ENCODE measurements around the gene WDR82. TPM values are rescaled to one million over a fixed set of nuclear protein-coding genes. Genes with fewer than 3 reads are reported as not detected.
A peak's percentile ranks its signal among the peaks of the same experiment; 100 is the strongest.

The WDR82 gene
- total RNA-seq, 1 donor from 2014 or later: 96.8 TPM

DNA sequence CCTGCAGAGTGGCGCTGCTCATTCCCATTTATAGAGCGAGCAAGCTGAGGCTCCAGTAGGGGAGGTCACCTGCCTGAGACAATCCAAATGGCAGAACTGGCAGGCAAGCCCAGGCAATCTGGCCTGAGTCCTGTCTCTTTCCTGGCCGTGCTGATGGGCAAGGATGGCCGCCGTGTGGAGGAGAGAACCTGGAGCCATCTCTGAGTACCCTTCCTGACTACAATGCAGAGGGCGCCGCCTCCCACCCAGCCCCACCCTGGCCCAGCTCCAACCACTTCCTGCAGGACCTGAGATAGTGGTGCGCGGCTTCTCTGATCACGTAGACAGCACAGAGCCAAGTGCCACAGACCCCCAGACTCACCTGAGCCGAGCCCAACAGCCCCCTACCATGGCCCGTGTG, 60.0 kb downstream of the WDR82 start:
- Mint-ChIP-seq H3K27me3 (no peaks in the 10 kb centered on the region), H3K36me3 (peaks cover 19% of the 10 kb centered on the region), H3K4me1 (ENCODE audit: unreplicated experiment) (peaks cover 12% of the 10 kb centered on the region), H3K27ac (no peak overlapping the region), H3K9me3 (no peaks in the 10 kb centered on the region), H3K4me3 (no peak overlapping the region)
- TF ChIP-seq, protein P1, sequence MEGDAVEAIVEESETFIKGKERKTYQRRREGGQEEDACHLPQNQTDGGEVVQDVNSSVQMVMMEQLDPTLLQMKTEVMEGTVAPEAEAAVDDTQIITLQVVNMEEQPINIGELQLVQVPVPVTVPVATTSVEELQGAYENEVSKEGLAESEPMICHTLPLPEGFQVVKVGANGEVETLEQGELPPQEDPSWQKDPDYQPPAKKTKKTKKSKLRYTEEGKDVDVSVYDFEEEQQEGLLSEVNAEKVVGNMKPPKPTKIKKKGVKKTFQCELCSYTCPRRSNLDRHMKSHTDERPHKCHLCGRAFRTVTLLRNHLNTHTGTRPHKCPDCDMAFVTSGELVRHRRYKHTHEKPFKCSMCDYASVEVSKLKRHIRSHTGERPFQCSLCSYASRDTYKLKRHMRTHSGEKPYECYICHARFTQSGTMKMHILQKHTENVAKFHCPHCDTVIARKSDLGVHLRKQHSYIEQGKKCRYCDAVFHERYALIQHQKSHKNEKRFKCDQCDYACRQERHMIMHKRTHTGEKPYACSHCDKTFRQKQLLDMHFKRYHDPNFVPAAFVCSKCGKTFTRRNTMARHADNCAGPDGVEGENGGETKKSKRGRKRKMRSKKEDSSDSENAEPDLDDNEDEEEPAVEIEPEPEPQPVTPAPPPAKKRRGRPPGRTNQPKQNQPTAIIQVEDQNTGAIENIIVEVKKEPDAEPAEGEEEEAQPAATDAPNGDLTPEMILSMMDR (conservative IDR thresholded peaks at IDR 0.05): no peak
- no peak for DNase-seq (ENCODE audit: extremely low spot score, unreplicated experiment)

DNA sequence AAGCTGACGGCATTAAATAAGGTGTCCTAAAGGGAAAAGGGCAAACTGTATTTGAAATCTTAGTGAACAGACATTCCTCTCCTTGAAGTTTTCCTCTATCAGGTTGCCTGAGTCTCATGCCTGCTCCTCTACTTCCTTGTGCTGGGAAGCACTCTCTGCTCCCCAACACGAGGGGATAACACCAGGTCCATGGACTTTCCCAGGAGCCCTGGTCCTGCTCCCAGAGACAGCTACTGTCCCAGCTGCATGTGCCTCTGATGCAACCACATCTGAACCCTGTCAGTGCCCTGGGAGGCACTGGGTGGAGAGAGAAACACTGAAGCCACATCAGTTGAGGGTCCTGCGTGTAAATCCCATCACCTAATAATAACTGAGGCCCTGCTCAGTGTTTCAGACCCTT, 60.4 kb downstream of the WDR82 start:
- Mint-ChIP-seq H3K4me3 (no peak overlapping the region), H3K27ac (no peak overlapping the region), H3K27me3 (no peaks in the 10 kb centered on the region), H3K4me1 (ENCODE audit: unreplicated experiment) (peaks cover 12% of the 10 kb centered on the region), H3K9me3 (no peaks in the 10 kb centered on the region), H3K36me3 (peaks cover 21% of the 10 kb centered on the region)
- TF ChIP-seq, protein P1 (conservative IDR thresholded peaks at IDR 0.05): no peak
- no peak for DNase-seq (ENCODE audit: extremely low spot score, unreplicated experiment)

- TF ChIP-seq, protein P1 (conservative IDR thresholded peaks at IDR 0.05): no peak
These were observed 61.0 kb downstream of the WDR82 start for GRCh38 chr3:52217409-52217805.

DNA sequence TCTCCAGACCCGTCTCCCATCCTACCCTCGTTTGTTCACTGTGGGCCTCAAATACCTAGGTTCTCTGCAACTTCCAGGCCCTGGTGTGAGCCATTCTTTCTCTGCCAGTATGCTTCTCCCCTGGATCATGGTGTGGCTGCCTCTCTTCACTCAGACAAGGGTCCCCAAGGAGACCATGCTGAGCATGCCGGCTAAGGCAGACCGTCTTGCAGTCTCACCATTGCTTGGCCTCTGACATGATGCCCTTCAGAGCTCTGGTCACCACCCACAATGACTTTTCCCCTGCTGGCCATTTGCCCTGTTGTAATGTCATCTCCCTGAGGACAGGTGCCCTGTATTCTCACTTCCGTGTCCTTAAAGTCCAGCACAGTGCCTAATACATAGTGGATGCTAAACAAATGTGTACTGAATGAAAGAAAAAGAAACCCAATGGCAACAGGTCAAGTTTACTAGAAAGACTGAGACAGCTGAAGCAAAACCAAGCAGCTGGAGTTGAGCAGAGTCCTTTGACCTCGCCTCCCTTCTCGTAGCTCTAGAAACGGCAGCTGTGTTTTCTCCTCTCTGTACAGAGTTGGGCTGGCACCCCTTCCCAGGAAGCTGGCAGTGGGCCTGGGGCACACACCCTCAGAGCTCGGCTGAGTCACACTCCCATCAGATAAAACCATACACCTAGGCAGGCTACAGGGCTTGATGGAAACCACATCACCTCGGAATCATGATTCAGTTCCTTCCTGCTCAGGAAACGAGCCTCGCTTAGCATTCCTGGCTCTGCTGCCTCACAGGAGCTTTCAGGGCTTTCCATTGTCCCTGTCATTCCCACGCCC, 61.7 kb downstream of the WDR82 start:
- no peak for DNase-seq (ENCODE audit: extremely low spot score, unreplicated experiment)
- Mint-ChIP-seq H3K36me3 (peaks cover 25% of the 10 kb centered on the region), H3K9me3 (no peaks in the 10 kb centered on the region), H3K4me3 (no peak overlapping the region), H3K27ac (peak overlapping the region; percentile 13), H3K4me1 (ENCODE audit: unreplicated experiment) (peaks cover 12% of the 10 kb centered on the region), H3K27me3 (no peaks in the 10 kb centered on the region)
- TF ChIP-seq, protein P1 (conservative IDR thresholded peaks at IDR 0.05): no peak

More at GRCh38 chr3:52217409-52217805, 61.0 kb downstream of the WDR82 start:
- Mint-ChIP-seq H3K4me1 (ENCODE audit: unreplicated experiment) (peaks cover 12% of the 10 kb centered on the region), H3K27me3 (no peaks in the 10 kb centered on the region), H3K27ac (peak overlapping the region; percentile 13), H3K9me3 (no peaks in the 10 kb centered on the region), H3K4me3 (no peak overlapping the region), H3K36me3 (peaks cover 21% of the 10 kb centered on the region)
- no peak for DNase-seq (ENCODE audit: extremely low spot score, unreplicated experiment)

GRCh38 chr3:52215351-52215750, 63.1 kb downstream of the WDR82 start:
- Mint-ChIP-seq H3K27me3 (no peaks in the 10 kb centered on the region), H3K9me3 (no peaks in the 10 kb centered on the region), H3K27ac (no peak overlapping the region), H3K4me3 (no peak overlapping the region), H3K4me1 (ENCODE audit: unreplicated experiment) (peaks cover 12% of the 10 kb centered on the region), H3K36me3 (peaks cover 25% of the 10 kb centered on the region)
- no peak for DNase-seq (ENCODE audit: extremely low spot score, unreplicated experiment)
- TF ChIP-seq, protein P1 (conservative IDR thresholded peaks at IDR 0.05): no peak

Data from type B pancreatic cell (in vitro differentiated cells).